ENCODE results near the gene KMT2C.
A peak's percentile ranks its signal among the peaks of the same experiment; 100 is the strongest.
"Not testable (repeated sequence)": the region's sequence is repeated elsewhere in the genome, so short reads cannot be mapped to it uniquely, and the experiment has no call there.

The KMT2C gene

DNA sequence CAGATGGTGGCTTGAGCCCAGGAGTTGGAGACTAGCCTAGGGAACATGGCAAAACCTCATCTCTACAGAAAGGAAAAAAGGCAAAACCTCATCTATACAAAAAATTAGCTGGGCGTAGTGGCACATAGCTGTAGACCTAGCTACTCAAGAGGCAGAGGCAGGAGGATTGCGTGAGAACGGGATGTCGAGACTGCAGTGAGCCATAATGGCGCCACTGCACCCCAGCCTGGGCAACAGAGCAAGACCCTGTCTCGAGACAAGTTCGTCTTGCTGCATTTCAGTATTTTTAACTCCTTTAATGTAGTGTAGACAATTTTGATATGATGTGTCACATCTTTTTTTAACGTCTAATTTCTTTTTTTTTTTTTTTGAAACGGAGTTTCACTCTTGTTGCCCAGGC, 31.4 kb upstream of the KMT2C start:
- TF ChIP-seq, protein P1, sequence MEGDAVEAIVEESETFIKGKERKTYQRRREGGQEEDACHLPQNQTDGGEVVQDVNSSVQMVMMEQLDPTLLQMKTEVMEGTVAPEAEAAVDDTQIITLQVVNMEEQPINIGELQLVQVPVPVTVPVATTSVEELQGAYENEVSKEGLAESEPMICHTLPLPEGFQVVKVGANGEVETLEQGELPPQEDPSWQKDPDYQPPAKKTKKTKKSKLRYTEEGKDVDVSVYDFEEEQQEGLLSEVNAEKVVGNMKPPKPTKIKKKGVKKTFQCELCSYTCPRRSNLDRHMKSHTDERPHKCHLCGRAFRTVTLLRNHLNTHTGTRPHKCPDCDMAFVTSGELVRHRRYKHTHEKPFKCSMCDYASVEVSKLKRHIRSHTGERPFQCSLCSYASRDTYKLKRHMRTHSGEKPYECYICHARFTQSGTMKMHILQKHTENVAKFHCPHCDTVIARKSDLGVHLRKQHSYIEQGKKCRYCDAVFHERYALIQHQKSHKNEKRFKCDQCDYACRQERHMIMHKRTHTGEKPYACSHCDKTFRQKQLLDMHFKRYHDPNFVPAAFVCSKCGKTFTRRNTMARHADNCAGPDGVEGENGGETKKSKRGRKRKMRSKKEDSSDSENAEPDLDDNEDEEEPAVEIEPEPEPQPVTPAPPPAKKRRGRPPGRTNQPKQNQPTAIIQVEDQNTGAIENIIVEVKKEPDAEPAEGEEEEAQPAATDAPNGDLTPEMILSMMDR (IDR thresholded peaks at IDR 0.05; ENCODE audit: extremely low read depth, missing control alignments), result no peak
- DNase-seq (ENCODE audit: low spot score), result no peak

DNA sequence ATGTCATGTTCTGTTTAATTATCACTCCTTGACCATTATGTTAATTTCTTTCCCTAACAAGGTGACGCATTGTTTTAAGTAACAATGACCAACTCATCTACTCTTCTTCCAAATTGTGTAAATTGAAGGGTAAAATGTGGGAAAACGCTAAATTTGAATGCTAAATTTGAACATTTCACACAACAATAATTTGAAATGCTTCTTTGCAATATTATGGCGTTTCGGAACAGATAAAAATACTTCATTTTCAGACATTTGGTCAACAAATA, 29.2 kb upstream of the KMT2C start:
- no peak for DNase-seq (ENCODE audit: low spot score)
- TF ChIP-seq, protein P1 (IDR thresholded peaks at IDR 0.05; ENCODE audit: extremely low read depth, missing control alignments), result no peak

DNA sequence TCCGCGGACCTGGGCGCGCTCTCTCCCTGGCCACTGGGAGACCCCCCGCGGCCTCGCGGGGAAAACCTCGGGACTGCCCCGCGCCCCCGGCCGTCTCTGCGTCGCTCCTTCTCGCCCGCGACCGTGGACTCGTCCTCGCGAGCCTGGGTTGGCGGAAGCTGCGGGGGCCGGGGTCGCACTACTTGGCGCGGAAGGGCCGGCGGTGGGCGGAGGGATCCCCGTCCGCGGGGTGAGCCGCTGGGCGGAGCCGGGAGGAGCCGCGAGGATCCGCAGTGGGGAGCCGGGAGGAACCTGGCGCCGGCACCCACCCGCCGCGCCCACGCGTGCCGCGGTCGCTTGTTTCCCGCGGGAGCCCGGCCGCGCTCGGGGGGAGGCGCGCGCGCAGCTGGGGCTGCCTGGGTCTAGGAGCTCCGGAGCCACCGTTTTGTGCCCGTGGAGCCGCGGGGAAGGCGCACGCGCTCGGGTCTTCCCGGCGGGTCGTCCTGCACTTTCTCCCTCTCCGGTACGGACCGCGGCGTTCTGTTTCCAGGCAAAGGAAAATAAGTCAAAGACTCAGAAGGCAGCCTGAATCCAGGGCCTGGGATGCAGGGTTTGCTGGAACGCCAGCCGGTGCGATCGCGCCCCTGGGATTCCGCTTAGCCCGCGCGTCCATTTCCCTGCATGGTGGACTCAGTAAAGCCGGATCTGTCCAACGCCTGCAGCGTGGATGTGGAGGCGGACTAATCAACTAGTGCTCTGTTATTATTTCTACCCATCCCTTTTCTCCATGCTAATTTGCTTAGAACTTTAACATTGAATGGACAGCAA, 28.7 kb upstream of the KMT2C start:
- DNase-seq (ENCODE audit: low spot score), result peak; percentile 92

DNA sequence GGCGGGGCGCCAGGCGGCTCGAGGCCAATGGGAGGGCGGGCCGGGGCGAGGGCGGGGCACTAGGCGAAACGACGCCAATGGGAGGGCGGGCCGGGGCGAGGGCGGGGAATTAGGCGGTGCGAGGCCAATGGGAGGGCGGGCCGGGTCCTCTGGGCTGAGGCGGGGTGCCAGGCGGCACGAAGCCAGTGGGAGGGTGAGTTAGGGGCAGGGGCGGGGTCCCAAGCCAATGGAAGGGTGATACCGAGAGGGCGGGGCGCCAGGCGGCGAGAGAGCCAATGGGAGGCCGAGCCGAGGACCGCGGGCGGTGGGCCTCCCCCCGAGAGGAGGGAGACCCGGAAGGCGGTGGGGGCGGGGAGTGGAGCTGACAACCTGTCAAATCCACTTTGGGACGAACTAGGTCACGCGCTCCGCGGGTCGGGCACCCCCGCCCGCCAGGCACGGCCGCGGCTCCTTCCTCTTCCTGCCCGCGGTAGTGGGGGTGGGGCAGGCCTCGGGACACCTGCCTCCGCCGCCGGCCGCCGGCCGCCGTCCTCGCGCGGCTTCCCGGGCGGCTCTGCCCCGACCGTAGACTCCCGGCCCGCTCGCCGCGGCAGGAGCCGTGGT, 28.0 kb upstream of the KMT2C start:
- TF ChIP-seq, protein P1 (IDR thresholded peaks at IDR 0.05; ENCODE audit: extremely low read depth, missing control alignments), result no peak
- DNase-seq (ENCODE audit: low spot score), result peak; percentile 100

More for the DNA sequence above, 28.7 kb upstream of the KMT2C start:
- TF ChIP-seq, protein P1 (IDR thresholded peaks at IDR 0.05; ENCODE audit: extremely low read depth, missing control alignments), result no peak

DNA sequence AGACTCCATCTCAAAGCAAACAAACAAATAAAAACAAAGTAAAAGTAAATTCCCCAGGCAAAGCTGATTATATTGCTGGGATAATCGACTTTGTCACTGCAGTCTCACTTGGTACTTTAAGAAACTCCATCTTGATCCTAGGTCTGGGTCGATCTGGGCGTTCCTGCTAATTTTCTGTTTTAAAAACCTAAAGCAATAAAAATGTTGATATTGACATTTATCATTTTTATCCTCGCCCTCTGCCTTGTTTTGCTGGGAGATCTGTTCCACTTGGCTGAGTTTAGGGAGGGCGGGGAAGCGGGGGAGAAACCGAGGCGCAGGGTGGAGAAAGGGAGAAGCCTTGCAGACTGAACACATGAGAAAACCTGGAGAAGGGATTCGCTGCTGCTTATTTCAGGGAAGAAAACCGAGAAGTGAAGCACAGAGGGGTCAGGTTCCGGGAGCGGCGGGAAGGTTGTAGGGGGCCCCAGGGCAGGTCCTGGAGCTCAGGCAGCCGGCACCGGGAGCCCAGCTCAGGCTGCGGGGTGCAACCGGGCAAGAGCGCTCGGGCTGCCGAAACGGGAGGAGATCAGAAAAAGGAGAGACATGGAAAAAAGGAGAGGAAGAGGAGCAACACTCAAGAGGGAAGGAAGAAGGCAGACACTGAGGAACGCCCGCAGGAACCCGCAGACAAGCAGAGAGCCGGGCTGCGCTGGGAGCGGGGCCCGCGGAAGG, 27.3 kb upstream of the KMT2C start:
- TF ChIP-seq, protein P1 (IDR thresholded peaks at IDR 0.05; ENCODE audit: extremely low read depth, missing control alignments), result no peak
- DNase-seq (ENCODE audit: low spot score), result no peak

DNA sequence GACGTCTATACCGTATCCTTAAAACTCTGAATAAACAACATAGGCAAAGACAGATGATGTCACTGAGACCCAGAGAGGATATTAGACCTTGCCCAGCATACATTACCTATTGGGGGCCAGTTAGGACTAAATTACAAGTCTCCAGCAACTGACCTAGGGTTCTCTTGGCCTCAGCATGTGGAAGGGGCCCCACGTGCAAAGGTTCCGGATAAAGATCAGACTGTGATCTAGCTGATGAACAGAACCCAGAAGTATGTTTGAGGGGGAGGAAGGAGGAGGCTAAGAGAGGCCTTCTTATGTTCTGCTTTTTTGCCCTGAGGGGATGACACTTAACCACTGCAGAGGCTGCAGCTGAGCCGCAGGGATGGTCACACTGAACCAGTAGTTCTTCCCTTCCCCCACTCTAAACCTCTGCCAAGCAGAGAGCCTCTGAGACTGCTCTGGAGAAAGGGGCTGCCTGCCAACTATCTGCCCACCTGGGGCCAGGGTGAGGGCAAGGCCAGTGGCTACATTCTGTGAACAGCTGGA, 24.0 kb upstream of the KMT2C start:
- DNase-seq (ENCODE audit: low spot score), result peak; percentile 14
- TF ChIP-seq, protein P1 (IDR thresholded peaks at IDR 0.05; ENCODE audit: extremely low read depth, missing control alignments), result no peak

DNA sequence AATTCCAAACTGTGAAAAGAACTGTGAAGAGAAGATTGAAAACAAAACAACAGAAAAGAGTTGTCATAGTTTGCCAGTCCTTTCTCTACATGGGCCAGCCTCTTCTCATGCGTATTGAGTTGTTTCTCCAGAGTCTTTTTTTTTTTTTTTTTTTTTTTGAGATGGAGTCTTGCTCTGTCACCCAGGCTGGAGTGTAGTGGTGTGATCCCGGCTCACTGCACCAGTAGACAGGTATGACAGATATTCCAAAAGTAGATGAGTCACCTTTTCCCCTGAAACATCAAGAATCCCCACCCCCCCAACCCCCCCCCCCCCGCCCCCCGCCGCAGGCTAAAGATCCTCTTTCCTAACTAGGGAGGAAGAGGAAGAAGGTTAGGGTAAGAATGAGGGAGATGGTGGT, 15.6 kb upstream of the KMT2C start:
- no peak for DNase-seq (ENCODE audit: low spot score)
- TF ChIP-seq, protein P1 (IDR thresholded peaks at IDR 0.05; ENCODE audit: extremely low read depth, missing control alignments), result no peak

DNA sequence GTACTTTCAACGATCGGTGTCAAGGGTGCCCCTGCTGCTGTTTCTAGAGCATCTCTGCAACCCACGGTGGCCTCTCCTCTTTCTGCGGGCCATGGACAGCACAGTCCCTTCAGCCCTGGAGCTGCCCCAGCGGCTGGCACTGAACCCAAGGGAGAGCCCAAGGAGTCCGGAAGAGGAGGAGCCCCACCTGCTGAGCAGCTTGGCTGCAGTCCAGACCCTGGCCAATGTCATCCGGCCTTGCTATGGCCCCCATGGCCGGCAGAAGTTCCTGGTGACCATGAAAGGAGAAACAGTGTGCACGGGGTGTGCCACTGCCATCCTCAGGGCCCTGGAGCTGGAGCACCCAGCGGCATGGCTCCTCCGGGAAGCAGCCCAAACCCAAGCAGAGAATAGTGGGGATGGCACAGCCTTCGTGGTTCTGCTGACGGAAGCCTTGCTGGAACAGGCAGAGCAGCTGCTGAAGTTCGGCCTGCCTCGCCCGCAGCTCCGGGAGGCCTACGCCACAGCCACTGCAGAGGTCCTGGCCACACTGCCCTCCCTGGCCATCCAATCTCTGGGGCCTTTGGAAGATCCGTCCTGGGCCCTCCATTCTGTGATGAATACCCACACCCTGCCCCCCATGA, 9.7 kb upstream of the KMT2C start:
- not testable (repeated sequence) for DNase-seq (ENCODE audit: low spot score)

All from GM20000 (cell line).